Type B pancreatic cell (in vitro differentiated cells): ENCODE results near the gene ZSWIM7. TPM values are rescaled to one million over a fixed set of nuclear protein-coding genes. Genes with fewer than 3 reads are reported as not detected.

ENCODE experiments used
- DNase-seq: peaks from one replicate; pipeline ENCODE4 v3.0.0; 2021; ENCODE audit warnings: mixed read lengths; ENCODE audit not compliant: unreplicated experiment; ENCODE audit errors: extremely low spot score
- H3K27ac Mint-ChIP-seq: 2 replicates; pipeline ENCODE4 v1.8.0; 2021; ENCODE audit warnings: mild to moderate bottlenecking, mixed read lengths
- H3K27me3 Mint-ChIP-seq: 2 replicates; pipeline ENCODE4 v1.8.0; 2021; ENCODE audit warnings: mixed read lengths
- H3K36me3 Mint-ChIP-seq: 2 replicates; pipeline ENCODE4 v1.8.0; 2021; ENCODE audit warnings: mixed read lengths
- H3K4me1 Mint-ChIP-seq: one replicate; pipeline ENCODE4 v1.8.0; 2021; ENCODE audit warnings: mixed read lengths; ENCODE audit not compliant: unreplicated experiment
- H3K4me3 Mint-ChIP-seq: 2 replicates; pipeline ENCODE4 v1.8.0; 2021; ENCODE audit warnings: mild to moderate bottlenecking, mixed read lengths
- H3K9me3 Mint-ChIP-seq: 2 replicates; pipeline ENCODE4 v1.8.0; 2021; ENCODE audit warnings: mixed read lengths
- CTCF ChIP-seq: fragments of 200-600 bp; sonication (generic); conservative IDR thresholded peaks from 2 replicates; pipeline ENCODE4 v1.5.0; 2021; ENCODE audit warnings: antibody characterized with exemption, mild to moderate bottlenecking
- total RNA-seq: library from RNA; stranded (reverse); gene quantifications from 2 replicates; pipeline ENCODE4 v1.2.1, GENCODE V29; 2021; ENCODE audit warnings: low replicate concordance

ZSWIM7 gene
- total RNA-seq, 1 donor from 2014 or later: 26.4 TPM

GRCh38 chr17:15931394-15931793 lies 68.1 kb downstream of the ZSWIM7 start:
- Mint-ChIP-seq H3K27me3 (peaks cover 18% of the 10 kb centered on the region), H3K27ac (no peak overlapping the region), H3K4me3 (no peak overlapping the region), H3K4me1 (no peaks in the 10 kb centered on the region), H3K36me3 (no peaks in the 10 kb centered on the region), H3K9me3 (no peaks in the 10 kb centered on the region)
- DNase-seq: no peak
- no peak for TF ChIP-seq CTCF

GRCh38 chr17:15930426-15930825 lies 69.1 kb downstream of the ZSWIM7 start:
- Mint-ChIP-seq H3K4me1 (no peaks in the 10 kb centered on the region), H3K27me3 (peaks cover 22% of the 10 kb centered on the region), H3K36me3 (no peaks in the 10 kb centered on the region), H3K27ac (no peak overlapping the region), H3K4me3 (no peak overlapping the region), H3K9me3 (no peaks in the 10 kb centered on the region)
- no peak for DNase-seq
- no peak for TF ChIP-seq CTCF

GRCh38 chr17:15929941-15930340 lies 69.6 kb downstream of the ZSWIM7 start:
- Mint-ChIP-seq H3K27ac (no peak overlapping the region), H3K4me1 (no peaks in the 10 kb centered on the region), H3K9me3 (no peaks in the 10 kb centered on the region), H3K4me3 (no peak overlapping the region), H3K27me3 (peaks cover 22% of the 10 kb centered on the region), H3K36me3 (no peaks in the 10 kb centered on the region)
- no peak for DNase-seq
- TF ChIP-seq CTCF: no peak

GRCh38 chr17:15928286-15928785 lies 71.2 kb downstream of the ZSWIM7 start:
- no peaks in the 10 kb centered on the region for H3K9me3 Mint-ChIP-seq
- no peak for TF ChIP-seq CTCF
- no peak overlapping the region for H3K27ac Mint-ChIP-seq
- H3K4me1 Mint-ChIP-seq: no peaks in the 10 kb centered on the region
- no peak for DNase-seq
- no peak overlapping the region for H3K4me3 Mint-ChIP-seq
- H3K27me3 Mint-ChIP-seq: peaks cover 22% of the 10 kb centered on the region
- H3K36me3 Mint-ChIP-seq: no peaks in the 10 kb centered on the region

Other genes with a start within 250 kb of the ZSWIM7 start
- gene ADORA2B, start 54.6 kb downstream of the ZSWIM7 start, total RNA-seq: 2.0 and 4.0 TPM in 2 replicates
- 43.3 and 46.3 TPM in 2 replicates for gene TTC19, start 120 bp upstream of the ZSWIM7 start, total RNA-seq
- 122 and 133 TPM in 2 replicates for gene NCOR1, start 215.8 kb upstream of the ZSWIM7 start, total RNA-seq
- 26.5 and 29.7 TPM in 2 replicates for gene PIGL, start 217.5 kb upstream of the ZSWIM7 start, total RNA-seq